Thoracic aorta (tissue), 2 donors: ENCODE data around the gene STK35. TPM values are rescaled to one million over a fixed set of nuclear protein-coding genes. Genes with fewer than 3 reads are reported as not detected.

Experiments used
- ATAC-seq: fragments of 150-250 bp; one replicate; pipeline ENCODE4 v1.8.0; 2017; ENCODE audit warnings: low read depth; ENCODE audit not compliant: insufficient number of reproducible peaks, low FRiP score
- DNase-seq: peaks from one replicate; pipeline ENCODE4 v3.0.0-alpha.2; 2020; ENCODE audit warnings: low spot score
- H3K27ac ChIP-seq, 2 donors: fragments of 200-600 bp; sonication (generic); 1 replicate in 1 of 2; 2 replicates in 1 of 2; pipeline ENCODE4 v1.5.1; 2016; ENCODE audit warnings: mild to moderate bottlenecking in 2 of 2, moderate library complexity in 2 of 2
- H3K27me3 ChIP-seq: fragments of 200-600 bp; sonication (generic); replicated peaks from 2 replicates; pipeline ENCODE4 v1.6.0; 2016; ENCODE audit warnings: mild to moderate bottlenecking; ENCODE audit not compliant: insufficient read depth
- H3K36me3 ChIP-seq: fragments of 200-600 bp; sonication (generic); one replicate; pipeline ENCODE4 v1.5.1; 2016
- H3K4me1 ChIP-seq, 2 donors: fragments of 200-600 bp; sonication (generic); 1 replicate in 1 of 2; 2 replicates in 1 of 2; pipeline versions ENCODE4 v1.5.1 to v1.6.0; 2016; ENCODE audit warnings: low read depth in 2 of 2, mild to moderate bottlenecking in 1 of 2; ENCODE audit not compliant: control insufficient read depth in 1 of 2
- H3K4me3 ChIP-seq: fragments of 200-600 bp; sonication (generic); 2 replicates; pipeline ENCODE4 v1.5.1; 2016; ENCODE audit warnings: mild to moderate bottlenecking
- H3K9me3 ChIP-seq: fragments of 200-600 bp; sonication (generic); 2 replicates; pipeline ENCODE4 v1.5.1; 2016
- CTCF ChIP-seq: fragments of 200-600 bp; sonication (generic); IDR thresholded peaks from one replicate; pipeline ENCODE4 v1.5.1; 2019; ENCODE audit warnings: antibody characterized with exemption
- total RNA-seq, 2 donors: library from RNA; depleted of rRNA; stranded (reverse); fragments of >200 nt; gene quantifications; one replicate each; pipeline versions ENCODE4 v1.1.0 to v1.2.3, GENCODE V29; 2016

STK35 gene
- total RNA-seq, 2 donors from 2014 or later, result 25.4 to 31.5 TPM

DNA sequence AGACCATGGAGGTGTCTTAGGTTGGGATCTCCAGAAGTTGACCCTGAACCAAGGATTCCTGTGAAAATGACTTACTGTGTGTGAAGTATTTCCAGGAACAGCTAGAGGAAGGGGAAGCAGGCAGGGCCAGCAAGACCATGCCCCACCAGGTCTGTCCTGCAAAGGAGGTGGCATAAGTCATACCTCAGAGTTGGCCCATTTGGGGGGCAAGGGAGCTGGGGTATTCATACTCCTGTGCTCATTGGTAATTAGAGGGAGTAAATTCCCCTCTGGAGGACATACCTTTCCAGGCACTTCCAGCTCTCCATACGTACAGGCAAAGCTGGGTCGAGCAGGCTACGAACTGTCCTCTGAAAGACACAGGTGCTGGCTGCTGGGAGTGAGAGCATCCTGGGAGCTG is 72.4 kb downstream of the STK35 start:
- no peak overlapping the region for H3K4me3 ChIP-seq
- no peaks in the 10 kb centered on the region for H3K27me3 ChIP-seq
- H3K27ac ChIP-seq, result no peak overlapping the region
- H3K36me3 ChIP-seq, result no peaks in the 10 kb centered on the region
- H3K4me1 ChIP-seq, result no peaks in the 10 kb centered on the region
- no peaks in the 10 kb centered on the region for H3K9me3 ChIP-seq
- no peak for ATAC-seq
- no peak for TF ChIP-seq CTCF
- DNase-seq, result no peak

- no peaks in the 10 kb centered on the region for H3K27me3 ChIP-seq
- no peaks in the 10 kb centered on the region for H3K4me1 ChIP-seq
- H3K36me3 ChIP-seq, result no peaks in the 10 kb centered on the region
- H3K4me3 ChIP-seq, result no peak overlapping the region
- ATAC-seq (no peak), DNase-seq (no peak)
- no peaks in the 10 kb centered on the region for H3K9me3 ChIP-seq
- no peak for TF ChIP-seq CTCF
- H3K27ac ChIP-seq, result no peak overlapping the region
Observed at GRCh38 chr20:2176946-2177345, 75.3 kb downstream of the STK35 start.

DNA sequence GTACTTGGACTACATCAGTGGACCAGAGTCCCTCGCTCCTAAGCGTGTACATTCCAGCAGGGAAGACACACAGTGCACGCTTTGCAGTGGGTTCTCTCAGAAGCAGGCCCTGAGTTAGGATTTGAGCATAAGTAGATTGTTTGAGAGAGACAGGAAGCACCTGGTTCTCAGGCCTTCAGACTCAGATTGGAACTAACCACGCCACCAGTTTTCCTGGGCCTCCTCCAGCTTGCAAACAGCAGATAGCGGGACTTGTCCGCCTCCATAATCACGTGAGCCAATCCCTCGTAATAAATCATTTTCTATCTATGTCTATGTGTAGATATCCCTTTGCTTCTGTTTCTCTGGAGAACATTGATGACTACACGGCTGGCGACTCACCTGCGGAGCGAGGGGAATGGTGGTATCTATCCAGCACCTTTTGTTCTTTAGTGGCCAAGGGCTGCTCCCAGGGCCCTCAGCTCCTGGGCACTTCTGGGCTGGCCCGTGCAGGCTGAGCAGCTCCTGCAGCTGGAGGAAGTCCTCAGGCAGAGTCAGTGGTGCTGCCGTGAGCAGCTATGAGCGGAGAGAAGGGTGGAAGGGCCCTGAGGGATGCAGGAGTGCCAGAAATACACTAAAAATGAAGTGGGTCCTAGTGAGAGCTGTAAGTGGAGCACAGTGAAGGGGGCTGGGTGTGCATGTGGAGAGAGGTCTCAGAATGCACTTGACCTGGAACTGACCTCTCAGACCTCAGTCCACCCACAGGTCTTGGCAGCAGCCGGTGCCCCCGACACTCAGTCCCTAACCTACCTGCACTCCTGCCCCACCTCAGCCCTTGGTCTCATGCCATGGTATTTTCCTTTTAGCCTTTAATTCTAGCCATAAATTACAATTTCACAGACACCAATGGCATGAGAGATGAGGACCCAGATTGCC is 76.9 kb downstream of the STK35 start:
- ATAC-seq (no peak), DNase-seq (no peak)
- Histone ChIP-seq H3K36me3 (no peaks in the 10 kb centered on the region), H3K4me1 (no peaks in the 10 kb centered on the region), H3K9me3 (no peaks in the 10 kb centered on the region), H3K27ac (no peak overlapping the region), H3K4me3 (no peak overlapping the region), H3K27me3 (no peaks in the 10 kb centered on the region)
- no peak for TF ChIP-seq CTCF

- Histone ChIP-seq H3K27me3 (no peaks in the 10 kb centered on the region), H3K4me1 (no peaks in the 10 kb centered on the region), H3K27ac (no peak overlapping the region), H3K4me3 (no peak overlapping the region), H3K36me3 (no peaks in the 10 kb centered on the region), H3K9me3 (no peaks in the 10 kb centered on the region)
- ATAC-seq, result no peak
- DNase-seq, result no peak
- no peak for TF ChIP-seq CTCF
Observed at GRCh38 chr20:2179233-2179580, 77.6 kb downstream of the STK35 start.

- Histone ChIP-seq H3K4me1 (no peaks in the 10 kb centered on the region), H3K27me3 (no peaks in the 10 kb centered on the region), H3K36me3 (no peaks in the 10 kb centered on the region), H3K4me3 (no peak overlapping the region), H3K27ac (no peak overlapping the region), H3K9me3 (no peaks in the 10 kb centered on the region)
- no peak for TF ChIP-seq CTCF
- DNase-seq (no peak), ATAC-seq (no peak)
Observed at GRCh38 chr20:2179949-2180348, 78.3 kb downstream of the STK35 start.
